Measurements from ENCODE around the gene DEPDC1B. TPM values are rescaled to one million over a fixed set of nuclear protein-coding genes. Genes with fewer than 3 reads are reported as not detected.

The DEPDC1B gene
- total and polyA plus RNA-seq, 2 experiments from 2014 or later = 38.3 to 67.9 TPM

GRCh38 chr5:60630836-60631235 lies 69.1 kb downstream of the DEPDC1B start (continued):
- TF ChIP-seq ETS1 (IDR thresholded peaks at IDR 0.05) (no peak), ZNF462 (CRISPR knock-in tag; IDR thresholded peaks at IDR 0.05) (no peak), EZH2 (IDR thresholded peaks at IDR 0.05; ENCODE audit: low read depth, unreplicated experiment) (no peak), JUNB (IDR thresholded peaks at IDR 0.05; ENCODE audit: unreplicated experiment) (no peak)

- Mint-ChIP-seq H3K4me3 (no peak overlapping the region), H3K4me1 (no peaks in the 10 kb centered on the region), H3K27me3 (ENCODE audit: insufficient read depth, low read depth, poor library complexity) (peaks cover 5% of the 10 kb centered on the region), H3K36me3 (ENCODE audit: low read depth) (peaks cover 59% of the 10 kb centered on the region), H3K9me3 (0 out of 3 replicates have a peak, but pooled peaks cover 3% of the 10 kb centered on the region), H3K27ac (no peak overlapping the region)
- ATAC-seq (no peak), DNase-seq (ENCODE audit: low spot score) (no peak)
- Histone ChIP-seq H3K27ac (ENCODE audit: low read depth) (no peak overlapping the region), H2AFZ (no peak overlapping the region), H4K20me1 (replicated peaks; ENCODE audit: insufficient read depth) (no peaks in the 10 kb centered on the region), H3K79me2 (replicated peaks; ENCODE audit: insufficient read depth) (0 out of 2 replicates have a peak, but pooled peaks cover 5% of the 10 kb centered on the region), H3K9me2 (ENCODE audit: insufficient read depth) (no peaks in the 10 kb centered on the region; the same call in 1 of the 2 replicates), H3K4me2 (no peak overlapping the region), H3K36me3 (ENCODE audit: insufficient read depth) (no peaks in the 10 kb centered on the region), H3K4me1 (ENCODE audit: insufficient read depth) (no peaks in the 10 kb centered on the region), H3K27me3 (ENCODE audit: insufficient read depth) (no peaks in the 10 kb centered on the region), H3K4me3 (no peak overlapping the region), H3F3A (replicated peaks; ENCODE audit: low read depth) (no peaks in the 10 kb centered on the region)
- no peak for TF ChIP-seq NANOG (IDR thresholded peaks at IDR 0.05; ENCODE audit: borderline replicate concordance)
- no peak for TF ChIP-seq EZH2phosphoT487 (IDR thresholded peaks at IDR 0.05; ENCODE audit: unreplicated experiment)
- no peak for TF ChIP-seq JUNB (IDR thresholded peaks at IDR 0.05; ENCODE audit: unreplicated experiment)
- no peak for TF ChIP-seq ZNF462 (CRISPR knock-in tag; IDR thresholded peaks at IDR 0.05)
- TF ChIP-seq EZH2 (IDR thresholded peaks at IDR 0.05; ENCODE audit: low read depth, unreplicated experiment) = no peak
- TF ChIP-seq ETS1 (IDR thresholded peaks at IDR 0.05) = no peak
Measured at GRCh38 chr5:60630179-60630578, 69.8 kb downstream of the DEPDC1B start.

Measured in GM23338 (cell line).